SH-SY5Y (cell line): ENCODE data around the gene SLC6A14.

Experiments used
- GATA2 ChIP-seq: IDR thresholded peaks from 2 replicates; pipeline ENCODE4 v1.6.1; 2011; ENCODE audit warnings: mild to moderate bottlenecking, low read depth, low read length
- GATA3 ChIP-seq: IDR thresholded peaks from 2 replicates; pipeline ENCODE4 v1.6.1; 2011; ENCODE audit warnings: low read depth, mild to moderate bottlenecking, low read length, moderate library complexity

GRCh38 chrX:116436358-116436816 lies at the start of gene SLC6A14:
- TF ChIP-seq GATA2 = no peak
- TF ChIP-seq GATA3 = no peak
